H1 (cell line): Measurements from ENCODE around the gene BNC2. TPM values are rescaled to one million over a fixed set of nuclear protein-coding genes. Genes with fewer than 3 reads are reported as not detected.

Experiments
- CTCF ChIA-PET: fragments of 300-600 bp; sonication (Branson Sonifier 250); formaldehyde crosslinking; loops from one replicate; lab custom pipeline; 2021; ENCODE audit not compliant: partially characterized antibody; lab: Charles Lee
- POLR2A ChIA-PET: fragments of 300-600 bp; sonication (Branson Sonifier 250); formaldehyde crosslinking; loops from one replicate; lab custom pipeline; 2021; ENCODE audit warnings: inconsistent platforms; ENCODE audit not compliant: partially characterized antibody; lab: Charles Lee
- DNase-seq, 2 experiments: peaks; one replicate each; pipeline versions ENCODE4 v3.0.0 to v3.0.0-alpha.2; 2010 to 2022; ENCODE audit warnings: low spot score in 2 of 2, low read depth in 1 of 2, mixed read lengths in 1 of 2
- FAIRE-seq: peaks from 2 replicates; lab custom pipeline; 2011; peaks lifted over from hg19 to GRCh38; lab: Jason Lieb, UNC
- H2AFZ ChIP-seq: 2 replicates; pipeline ENCODE4 v1.8.1; 2012; ENCODE audit warnings: low read length, inconsistent platforms
- H2AK5ac ChIP-seq: 2 replicates; pipeline ENCODE4 v1.6.1; 2013; ENCODE audit warnings: low read depth, low read length
- H2BK120ac ChIP-seq: replicated peaks from 2 replicates; pipeline ENCODE3; 2013; ENCODE audit warnings: low read depth, low read length, inconsistent platforms
- H2BK12ac ChIP-seq: 2 replicates; pipeline ENCODE4 v1.6.1; 2013; ENCODE audit warnings: low read depth, low read length
- H2BK15ac ChIP-seq: 2 replicates; pipeline ENCODE4 v1.6.1; 2013; ENCODE audit warnings: low read length
- H2BK20ac ChIP-seq: 2 replicates; pipeline ENCODE4 v1.6.1; 2013; ENCODE audit warnings: low read length
- H2BK5ac ChIP-seq: 2 replicates; pipeline ENCODE4 v1.6.1; 2013; ENCODE audit warnings: low read depth, low read length
- H3K14ac ChIP-seq: 2 replicates; pipeline ENCODE4 v1.6.1; 2013; ENCODE audit warnings: inconsistent platforms; ENCODE audit not compliant: insufficient read length
- H3K18ac ChIP-seq: 2 replicates; pipeline ENCODE4 v1.6.1; 2013; ENCODE audit warnings: low read length; ENCODE audit errors: extremely low read depth
- H3K23ac ChIP-seq: 2 replicates; pipeline ENCODE4 v1.6.1; 2013; ENCODE audit warnings: inconsistent platforms; ENCODE audit not compliant: insufficient read length
- H3K23me2 ChIP-seq: 2 replicates; pipeline ENCODE4 v1.6.1; 2013; ENCODE audit warnings: low read depth, low read length
- H3K27ac ChIP-seq: 2 replicates; pipeline ENCODE4 v1.6.1; 2011; ENCODE audit warnings: low read depth, low read length, inconsistent platforms
- H3K27me3 ChIP-seq, 4 experiments: replicated peaks in 1 of 4; 1 replicate in 1 of 4; 2 replicates in 3 of 4; pipeline versions ENCODE4 v1.6.1 to v1.8.1; 2011 to 2013; ENCODE audit warnings: low read length in 3 of 4, mild to moderate bottlenecking in 3 of 4, inconsistent platforms in 2 of 4, mixed read lengths in 2 of 4, moderate library complexity in 1 of 4; ENCODE audit not compliant: control insufficient read depth in 3 of 4, insufficient read depth in 3 of 4; ENCODE audit errors: extremely low read depth in 1 of 4
- H3K36me3 ChIP-seq, 4 experiments: 2 replicates each; pipeline versions ENCODE4 v1.6.1 to v1.8.1; 2011 to 2013; ENCODE audit warnings: mild to moderate bottlenecking in 4 of 4, low read length in 3 of 4, moderate library complexity in 2 of 4, control low read depth in 1 of 4, inconsistent platforms in 1 of 4; ENCODE audit not compliant: insufficient read depth in 4 of 4, control insufficient read depth in 2 of 4
- H3K4ac ChIP-seq: replicated peaks from 2 replicates; pipeline ENCODE3; 2013; ENCODE audit warnings: low read length, low read depth, mixed read lengths, inconsistent platforms; ENCODE audit not compliant: insufficient read length
- H3K4me1 ChIP-seq, 4 experiments: replicated peaks in 1 of 4; 1 replicate in 1 of 4; 2 replicates in 3 of 4; pipeline versions ENCODE4 v1.6.1 to v1.8.1; 2011 to 2013; ENCODE audit warnings: low read length in 3 of 4, inconsistent platforms in 2 of 4, mixed read lengths in 1 of 4; ENCODE audit not compliant: insufficient read depth in 4 of 4, control insufficient read depth in 3 of 4
- H3K4me2 ChIP-seq, 2 experiments: 2 replicates each; pipeline versions ENCODE4 v1.6.1 to v1.8.1; 2011 to 2013; ENCODE audit warnings: low read depth in 2 of 2, low read length in 2 of 2, control low read depth in 1 of 2, inconsistent platforms in 1 of 2, mild to moderate bottlenecking in 1 of 2; ENCODE audit not compliant: insufficient read depth in 1 of 2
- H3K4me3 ChIP-seq, 4 experiments: fragments of 200-600, 300-600 bp in 1 of 4; sonication (generic), shearing (Covaris generic), sonication (Bioruptor Twin) in 1 of 4; 2 replicates each; pipeline versions ENCODE4 v1.5.1 to v1.8.1; 2011 to 2016; ENCODE audit warnings: low read length in 4 of 4, low read depth in 3 of 4, control low read depth in 2 of 4, inconsistent platforms in 2 of 4, mild to moderate bottlenecking in 2 of 4, mixed read lengths in 1 of 4, moderate library complexity in 1 of 4; ENCODE audit not compliant: insufficient read depth in 2 of 4; ENCODE audit errors: extremely low read depth in 1 of 4
- H3K56ac ChIP-seq: replicated peaks from 2 replicates; pipeline ENCODE3; 2013; ENCODE audit warnings: low read depth, mild to moderate bottlenecking, mixed read lengths, low read length, inconsistent platforms; ENCODE audit not compliant: insufficient read length
- H3K79me1 ChIP-seq: 2 replicates; pipeline ENCODE4 v1.6.1; 2013; ENCODE audit warnings: low read depth, low read length, control low read depth
- H3K79me2 ChIP-seq, 2 experiments: 2 replicates each; pipeline versions ENCODE4 v1.6.1 to v1.8.1; 2012 to 2013; ENCODE audit warnings: low read length in 2 of 2, mild to moderate bottlenecking in 2 of 2, inconsistent platforms in 1 of 2; ENCODE audit not compliant: insufficient read depth in 2 of 2, control insufficient read depth in 1 of 2
- H3K9ac ChIP-seq, 4 experiments: replicated peaks in 1 of 4; 1 replicate in 1 of 4; 2 replicates in 3 of 4; pipeline versions ENCODE4 v1.6.1 to v1.8.1; 2011 to 2013; ENCODE audit warnings: low read depth in 3 of 4, low read length in 3 of 4, control low read depth in 2 of 4, mild to moderate bottlenecking in 2 of 4, moderate library complexity in 2 of 4, inconsistent platforms in 1 of 4; ENCODE audit errors: extremely low read depth in 1 of 4
- H3K9me3 ChIP-seq, 2 experiments: 2 replicates each; pipeline versions ENCODE4 v1.6.1 to v1.8.1; 2012 to 2013; ENCODE audit warnings: mild to moderate bottlenecking in 2 of 2, moderate library complexity in 2 of 2, control low read depth in 1 of 2, inconsistent platforms in 1 of 2, low read depth in 1 of 2, low read length in 1 of 2, mixed read lengths in 1 of 2; ENCODE audit not compliant: insufficient read depth in 2 of 2
- H4K20me1 ChIP-seq, 2 experiments: replicated peaks in 1 of 2; 2 replicates each; pipeline versions ENCODE3 to v1.8.1; 2011 to 2013; ENCODE audit warnings: inconsistent platforms in 2 of 2, low read length in 2 of 2, mild to moderate bottlenecking in 1 of 2; ENCODE audit not compliant: insufficient read depth in 2 of 2, control insufficient read depth in 1 of 2
- H4K5ac ChIP-seq: 2 replicates; pipeline ENCODE4 v1.6.1; 2013; ENCODE audit warnings: low read length, low read depth, mixed read lengths, inconsistent platforms; ENCODE audit not compliant: insufficient read length
- H4K8ac ChIP-seq: 2 replicates; pipeline ENCODE4 v1.8.0; 2013; ENCODE audit warnings: mild to moderate bottlenecking, moderate library complexity, low read length, inconsistent platforms; ENCODE audit not compliant: insufficient read depth; ENCODE audit errors: extremely low read depth
- H4K91ac ChIP-seq: replicated peaks from 2 replicates; pipeline ENCODE3; 2013; ENCODE audit warnings: low read length, mixed read lengths, inconsistent platforms; ENCODE audit not compliant: insufficient read length
- BCL11A ChIP-seq, 2 experiments: IDR thresholded peaks; one replicate each; pipeline ENCODE4 v1.6.1; 2011; ENCODE audit warnings: low read depth in 2 of 2, low read length in 2 of 2, mild to moderate bottlenecking in 2 of 2
- BRCA1 ChIP-seq: IDR thresholded peaks from 2 replicates; pipeline ENCODE4 v1.6.1; 2012; ENCODE audit warnings: low read depth, low read length, improper control_type of control experiment
- CHD2 ChIP-seq: IDR thresholded peaks from 2 replicates; pipeline ENCODE4 v1.6.1; 2012; ENCODE audit warnings: low read length, improper control_type of control experiment
- CREB1 ChIP-seq: IDR thresholded peaks from 2 replicates; pipeline ENCODE4 v1.6.1; 2012; ENCODE audit warnings: inconsistent platforms
- FOSL1 ChIP-seq: IDR thresholded peaks from 2 replicates; pipeline ENCODE4 v1.6.1; 2011; ENCODE audit warnings: mild to moderate bottlenecking, low read depth, low read length, moderate library complexity; ENCODE audit not compliant: insufficient read depth
- HDAC2 ChIP-seq, 2 experiments: fragments of 300-600 bp in 1 of 2; sonication (generic) in 1 of 2; IDR thresholded peaks; 2 replicates each; pipeline ENCODE4 v1.6.1; 2011 to 2012; ENCODE audit warnings: low read depth in 2 of 2, low read length in 2 of 2, mild to moderate bottlenecking in 2 of 2, moderate library complexity in 2 of 2, borderline replicate concordance in 1 of 2, inconsistent platforms in 1 of 2
- HDAC6 ChIP-seq: IDR thresholded peaks from one replicate; pipeline ENCODE4 v1.7.1; 2012; ENCODE audit warnings: low read depth, mild to moderate bottlenecking, inconsistent platforms, low read length, moderate library complexity
- JUN ChIP-seq: IDR thresholded peaks from 2 replicates; pipeline ENCODE4 v1.6.1; 2011; ENCODE audit warnings: low read depth, mild to moderate bottlenecking, improper control_type of control experiment, low read length
- KDM5A ChIP-seq: fragments of 200-600 bp; IDR thresholded peaks from 2 replicates; pipeline ENCODE4 v1.7.1; 2012; ENCODE audit warnings: mild to moderate bottlenecking, low read length, inconsistent platforms, mixed read lengths
- SAP30 ChIP-seq: fragments of 300-600 bp; sonication (generic); IDR thresholded peaks from 2 replicates; pipeline ENCODE4 v1.7.1; 2012; ENCODE audit warnings: low read length, moderate library complexity, mild to moderate bottlenecking, inconsistent platforms; ENCODE audit not compliant: insufficient read depth, insufficient replicate concordance
- TEAD4 ChIP-seq: IDR thresholded peaks from 2 replicates; pipeline ENCODE4 v1.6.1; 2012; ENCODE audit warnings: low read depth, low read length, inconsistent platforms, mixed read lengths
- USF2 ChIP-seq: IDR thresholded peaks from 2 replicates; pipeline ENCODE4 v1.6.1; 2011; ENCODE audit warnings: low read length, improper control_type of control experiment
- WGBS, 2 experiments: shearing (Covaris generic) in 1 of 2; methylation state at CpG; one replicate each; pipeline versions ENCODE4 v1.1.6 to v1.1.7; 2013 to 2015; ENCODE audit warnings: low lambda C conversion rate in 2 of 2, mixed read lengths in 2 of 2, inconsistent platforms in 1 of 2, low coverage in 1 of 2, missing lambda C conversion rate in 1 of 2; ENCODE audit not compliant: insufficient replicate concordance in 2 of 2, insufficient coverage in 1 of 2, insufficient read length in 1 of 2; ENCODE audit errors: extremely low coverage in 1 of 2, missing lambda C conversion rate in 1 of 2; 5-methylcytosine and 5-hydroxymethylcytosine counted together
- polyA plus RNA-seq, 7 experiments: library from polyadenylated mRNA; depleted of rRNA in 3 of 7; stranded (reverse) in 5 of 7; unstranded in 2 of 7; fragments of >200 nt in 5 of 7; fragments of 200-250 nt in 2 of 7; gene quantifications; 1 replicate in 5 of 7; 2 replicates in 1 of 7; 4 replicates in 1 of 7; pipeline versions ENCODE4 v1.2.1 to v1.2.3, GENCODE V29; 2011 to 2013; ENCODE audit warnings: missing spikeins in 2 of 7, mixed read lengths in 2 of 7
- total RNA-seq: library from RNA; stranded (reverse); fragmentation: NEBNext Ultra II Directional; extraction: Animal tissue kit (Norgen Biotek cat#: 25700); gene quantifications from 2 replicates; pipeline ENCODE4 v1.2.1, GENCODE V29; 2021

The BNC2 gene
- total and polyA plus RNA-seq, 2 of the 8 experiments (the other 6 are each of a cell fraction or from before 2014, with no cell fraction given): 16.0 to 26.8 TPM

- ChIA-PET CTCF (interaction anchor here (1.2 kb wide), 1 partner anchor 8 kb away, joined by 3 read pairs; no protein-coding TSS in a partner anchor), POLR2A (no interaction called here)
- Histone ChIP-seq H4K8ac (no peak overlapping the region), H2BK5ac (no peak overlapping the region), H3K56ac (no peak overlapping the region), H3K79me1 (no peaks in the 10 kb centered on the region), H2BK20ac (no peak overlapping the region), H4K91ac (no peak overlapping the region), H3K4me1 (no peaks in the 10 kb centered on the region), H3K27me3 (no peaks in the 10 kb centered on the region), H3K36me3 (no peaks in the 10 kb centered on the region), H3K9me3 (no peaks in the 10 kb centered on the region; a peak in 1 of 4 replicates), H4K20me1 (no peaks in the 10 kb centered on the region), H3K4ac (no peak overlapping the region), H3K23ac (no peak overlapping the region), H3K27ac (no peak overlapping the region), H2BK12ac (no peak overlapping the region), H2AFZ (no peak overlapping the region), H3K23me2 (no peaks in the 10 kb centered on the region), H3K9ac (no peak overlapping the region), H2AK5ac (no peak overlapping the region), H3K4me2 (no peak overlapping the region), H4K5ac (no peak overlapping the region), H3K79me2 (no peaks in the 10 kb centered on the region), H3K18ac (peak overlapping the region; percentile 32; the same call in 1 of the 2 replicates), H2BK15ac (no peak overlapping the region), H3K14ac (no peak overlapping the region), H2BK120ac (no peak overlapping the region), H3K4me3 (no peak overlapping the region)
- 89% methylated on average over 6 of the region's 6 CpGs; no CpG with 5 or more reads in 1 of the 2 experiments for WGBS, 2 experiments
- no peak for FAIRE-seq
- no peak for DNase-seq
- TF ChIP-seq USF2 (no peak), TEAD4 (no peak), KDM5A (no peak), SAP30 (no peak), FOSL1 (no peak), BCL11A (IDR thresholded peaks at IDR 0.05; ENCODE audit: low read depth in 2 of 2, low read length in 2 of 2) (no peak), HDAC2 (IDR thresholded peaks at IDR 0.05; ENCODE audit: borderline replicate concordance in 1 of 2, low read depth in 2 of 2, low read length in 2 of 2) (no peak), HDAC6 (no peak), BRCA1 (no peak), CHD2 (no peak), CREB1 (no peak), JUN (no peak)
Observed at GRCh38 chr9:16915126-16915831, 44.8 kb upstream of the BNC2 start.
